ENCODE results near the gene OR5B21.

The OR5B21 gene

DNA sequence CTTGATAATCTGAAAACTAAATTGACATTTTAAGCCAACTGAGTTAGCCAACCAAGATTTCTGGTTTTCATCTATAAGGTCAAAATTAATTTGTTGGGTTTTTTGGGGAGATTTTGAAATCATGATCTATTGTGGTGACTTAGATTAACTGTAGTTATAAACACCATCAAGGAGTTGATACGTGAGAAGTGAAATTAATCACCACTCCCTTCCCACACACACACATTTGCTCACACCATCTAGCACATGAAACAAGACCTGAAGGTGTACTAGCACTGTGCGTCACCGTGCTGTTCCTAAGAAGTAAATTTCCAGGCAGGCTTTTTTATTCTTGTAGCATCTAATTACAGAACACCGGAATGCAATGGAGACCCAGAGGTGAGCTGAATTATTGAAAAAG is 2.1 kb downstream of the OR5B21 start:
- TF ChIP-seq GATA3 (IDR thresholded peaks at IDR 0.05; ENCODE audit: low read depth, low read length), result no peak
- no peak for TF ChIP-seq GATA2 (IDR thresholded peaks at IDR 0.05; ENCODE audit: low read depth, low read length)

GRCh38 chr11:58504232-58504631 is 3.7 kb downstream of the OR5B21 start:
- no peak for TF ChIP-seq GATA2 (IDR thresholded peaks at IDR 0.05; ENCODE audit: low read depth, low read length)
- TF ChIP-seq GATA3 (IDR thresholded peaks at IDR 0.05; ENCODE audit: low read depth, low read length), result no peak

GRCh38 chr11:58503361-58503856 is 4.5 kb downstream of the OR5B21 start:
- TF ChIP-seq GATA3 (IDR thresholded peaks at IDR 0.05; ENCODE audit: low read depth, low read length), result no peak
- TF ChIP-seq GATA2 (IDR thresholded peaks at IDR 0.05; ENCODE audit: low read depth, low read length), result no peak

- TF ChIP-seq GATA3 (IDR thresholded peaks at IDR 0.05; ENCODE audit: low read depth, low read length) (no peak), GATA2 (IDR thresholded peaks at IDR 0.05; ENCODE audit: low read depth, low read length) (no peak)
Observed at GRCh38 chr11:58502004-58502403, 5.9 kb downstream of the OR5B21 start.

DNA sequence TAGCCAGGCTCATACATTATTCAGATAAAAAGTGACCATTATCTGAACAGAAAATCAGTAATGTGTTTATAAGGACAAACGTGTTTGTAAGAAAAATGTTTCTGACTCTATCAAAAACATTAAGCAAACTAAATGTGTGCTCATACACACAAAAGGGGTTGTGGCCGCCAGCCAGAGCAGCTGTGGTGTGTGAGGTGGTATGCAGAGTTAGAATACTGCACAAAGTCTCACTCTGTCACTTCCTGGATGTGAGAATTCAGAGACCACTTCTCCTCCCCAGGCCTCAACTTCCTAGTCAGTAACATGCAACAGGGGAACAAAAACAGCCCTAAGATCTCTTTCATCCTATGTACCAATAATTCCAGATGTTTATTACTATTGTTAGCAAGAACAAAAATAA is 9.4 kb downstream of the OR5B21 start:
- TF ChIP-seq GATA2 (IDR thresholded peaks at IDR 0.05; ENCODE audit: low read depth, low read length) (no peak), GATA3 (IDR thresholded peaks at IDR 0.05; ENCODE audit: low read depth, low read length) (no peak)

DNA sequence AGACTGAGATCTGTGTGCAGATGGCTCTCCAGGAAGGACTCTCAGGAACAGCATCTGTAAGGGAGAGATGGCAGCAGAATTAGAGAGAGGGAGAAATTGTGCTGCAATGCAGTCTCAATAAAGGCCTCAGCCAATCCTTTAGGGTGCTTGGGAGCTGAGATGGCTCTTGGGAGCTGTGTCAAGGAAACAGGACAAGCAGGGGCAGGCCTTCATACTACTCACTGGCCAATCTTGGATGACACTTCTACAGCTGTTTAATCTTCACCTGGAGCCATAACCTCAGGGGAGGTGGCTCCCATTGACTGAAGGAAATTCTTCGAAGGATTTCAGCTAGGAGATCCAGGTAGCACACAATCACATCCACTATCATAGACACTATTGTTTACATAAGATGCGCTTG is 10.0 kb downstream of the OR5B21 start:
- TF ChIP-seq GATA3 (IDR thresholded peaks at IDR 0.05; ENCODE audit: low read depth, low read length) (no peak), GATA2 (IDR thresholded peaks at IDR 0.05; ENCODE audit: low read depth, low read length) (no peak)

GRCh38 chr11:58495906-58496305 is 12.0 kb downstream of the OR5B21 start:
- TF ChIP-seq GATA2 (IDR thresholded peaks at IDR 0.05; ENCODE audit: low read depth, low read length) (no peak), GATA3 (IDR thresholded peaks at IDR 0.05; ENCODE audit: low read depth, low read length) (no peak)

DNA sequence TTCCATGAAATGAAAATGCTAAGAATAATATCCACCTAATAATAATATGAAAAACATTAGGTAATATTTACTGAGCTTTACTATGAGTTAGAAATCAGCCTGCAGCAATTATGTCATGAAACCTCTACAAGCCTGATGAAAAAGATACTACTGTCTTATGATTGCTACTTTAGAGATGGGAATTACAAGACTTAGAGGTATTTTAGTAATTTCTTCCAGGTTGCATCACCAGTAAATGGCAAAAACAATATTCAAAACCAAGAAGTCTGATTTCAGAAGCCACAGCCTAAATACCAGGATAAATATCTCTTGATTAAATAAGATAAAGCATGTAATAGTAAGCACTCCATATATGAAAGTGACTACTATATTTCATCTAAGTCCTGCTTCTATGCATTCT is 13.8 kb downstream of the OR5B21 start:
- TF ChIP-seq GATA2 (IDR thresholded peaks at IDR 0.05; ENCODE audit: low read depth, low read length) (no peak), GATA3 (IDR thresholded peaks at IDR 0.05; ENCODE audit: low read depth, low read length) (no peak)

DNA sequence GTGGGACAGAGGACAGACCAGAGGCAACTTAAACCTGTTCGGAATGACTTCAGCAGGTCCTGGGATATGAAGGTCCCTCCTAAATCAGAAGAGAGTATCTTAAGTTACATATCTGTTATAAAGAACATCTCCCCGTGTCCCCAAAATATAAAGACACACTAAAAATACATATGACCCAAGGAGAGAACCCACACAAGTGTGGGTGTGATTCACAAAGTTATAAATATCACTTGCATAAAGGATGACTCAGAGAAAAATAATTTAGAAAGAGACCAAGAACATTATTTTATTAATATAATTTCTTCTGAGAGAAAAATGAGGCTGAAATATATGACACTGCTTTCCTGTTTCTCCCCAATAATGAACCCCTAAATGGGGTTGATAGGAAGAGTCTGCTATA is 14.2 kb downstream of the OR5B21 start:
- TF ChIP-seq GATA3 (IDR thresholded peaks at IDR 0.05; ENCODE audit: low read depth, low read length) (no peak), GATA2 (IDR thresholded peaks at IDR 0.05; ENCODE audit: low read depth, low read length) (no peak)

GRCh38 chr11:58490827-58491226 is 17.1 kb downstream of the OR5B21 start:
- TF ChIP-seq GATA2 (IDR thresholded peaks at IDR 0.05; ENCODE audit: low read depth, low read length) (no peak), GATA3 (IDR thresholded peaks at IDR 0.05; ENCODE audit: low read depth, low read length) (no peak)

DNA sequence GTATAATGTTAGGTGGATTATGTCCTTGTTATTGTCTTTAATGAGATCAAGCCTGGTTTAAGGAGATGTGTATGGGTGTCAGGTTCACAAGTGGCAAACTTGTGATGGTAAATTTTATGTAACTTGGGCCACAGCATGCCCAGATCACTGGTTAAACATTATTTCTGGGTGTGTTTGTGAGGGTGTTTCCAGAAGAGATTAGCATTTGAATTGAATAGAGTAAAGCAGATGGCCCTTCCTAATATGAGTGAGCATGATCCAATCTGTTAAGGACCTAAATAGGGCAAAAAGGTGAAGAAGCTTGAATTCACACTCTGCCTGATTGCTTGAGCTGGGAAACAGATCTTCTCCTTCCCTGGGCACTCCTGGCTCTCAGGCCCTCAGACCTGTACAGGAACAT is 20.7 kb downstream of the OR5B21 start:
- TF ChIP-seq GATA3 (IDR thresholded peaks at IDR 0.05; ENCODE audit: low read depth, low read length), result no peak
- TF ChIP-seq GATA2 (IDR thresholded peaks at IDR 0.05; ENCODE audit: low read depth, low read length), result no peak

- TF ChIP-seq GATA2 (IDR thresholded peaks at IDR 0.05; ENCODE audit: low read depth, low read length) (no peak), GATA3 (IDR thresholded peaks at IDR 0.05; ENCODE audit: low read depth, low read length) (no peak)
Observed at GRCh38 chr11:58485961-58486360, 21.9 kb downstream of the OR5B21 start.

- TF ChIP-seq GATA2 (IDR thresholded peaks at IDR 0.05; ENCODE audit: low read depth, low read length), result no peak
Observed at GRCh38 chr11:58471892-58472291, 36.0 kb downstream of the OR5B21 start.

GRCh38 chr11:58466293-58466692 is 41.6 kb downstream of the OR5B21 start:
- TF ChIP-seq GATA3 (IDR thresholded peaks at IDR 0.05; ENCODE audit: low read depth, low read length), result no peak
- TF ChIP-seq GATA2 (IDR thresholded peaks at IDR 0.05; ENCODE audit: low read depth, low read length), result no peak

DNA sequence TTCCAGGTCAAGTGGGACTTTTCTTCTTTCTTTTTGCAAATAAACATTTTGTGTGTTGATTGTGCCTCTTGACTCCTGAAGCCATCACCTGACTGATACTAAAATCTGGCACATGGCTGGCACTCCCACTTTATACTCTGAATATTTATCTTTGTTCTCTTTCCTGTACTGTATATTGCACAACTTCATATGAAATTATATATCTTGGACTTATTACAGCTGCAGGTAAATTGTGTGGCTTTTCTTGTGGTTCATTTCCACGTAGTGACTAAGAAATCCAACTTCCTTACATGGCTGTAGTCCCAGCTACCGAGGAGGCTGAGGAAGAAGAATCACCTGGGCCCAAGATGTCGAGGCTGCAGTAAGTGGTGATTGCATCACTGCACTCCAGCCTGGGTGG is 42.2 kb downstream of the OR5B21 start:
- TF ChIP-seq GATA3 (IDR thresholded peaks at IDR 0.05; ENCODE audit: low read depth, low read length), result no peak
- TF ChIP-seq GATA2 (IDR thresholded peaks at IDR 0.05; ENCODE audit: low read depth, low read length), result no peak

All from SH-SY5Y (cell line).